Activated gamma-delta T cell treated with Interleukin-2 at 50 U/mL for 16 hours (primary cell): ENCODE results near the gene MCTP2.

ENCODE experiments used
- DNase-seq: peaks from one replicate; pipeline ENCODE4 v3.0.0-alpha.2; 2020

Gene MCTP2

DNA sequence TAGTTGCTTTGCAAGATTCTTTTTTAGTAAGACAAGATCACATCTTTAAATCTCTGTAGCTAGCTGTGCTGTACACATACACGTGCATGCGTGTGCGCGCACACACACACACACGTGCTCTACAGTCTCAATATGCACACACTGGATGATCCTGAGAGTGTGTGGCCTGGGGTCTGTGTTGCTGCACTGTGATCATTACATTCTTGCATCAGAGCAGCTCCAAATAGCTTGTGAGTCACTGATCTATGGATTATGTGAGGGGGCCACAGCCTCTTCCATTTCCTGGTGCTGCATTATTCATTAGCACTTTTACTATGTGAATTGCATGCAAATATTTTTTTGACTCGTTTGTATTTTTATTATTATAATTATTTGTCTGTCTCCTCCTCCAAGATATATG is 34.6 kb downstream of the MCTP2 start:
- no peak for DNase-seq

DNA sequence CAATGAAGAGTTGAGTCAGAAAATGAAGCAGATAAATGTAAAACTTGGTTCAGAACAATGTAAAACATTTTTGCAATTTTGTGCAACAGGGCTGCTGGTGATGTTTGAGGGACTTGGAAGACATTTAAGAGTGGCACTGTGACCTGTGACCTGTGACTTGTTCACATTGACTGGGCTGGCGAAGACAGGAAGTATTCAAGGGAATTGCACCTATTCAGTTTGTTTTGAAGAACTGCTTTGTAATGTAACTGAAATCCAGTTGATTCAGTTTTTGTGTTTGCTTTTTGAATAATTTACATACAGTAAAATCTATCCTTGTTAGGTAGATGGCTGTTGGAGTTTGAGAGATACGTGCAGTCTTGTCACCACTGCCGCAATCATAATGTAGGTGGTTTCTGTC is 35.4 kb downstream of the MCTP2 start:
- no peak for DNase-seq

DNA sequence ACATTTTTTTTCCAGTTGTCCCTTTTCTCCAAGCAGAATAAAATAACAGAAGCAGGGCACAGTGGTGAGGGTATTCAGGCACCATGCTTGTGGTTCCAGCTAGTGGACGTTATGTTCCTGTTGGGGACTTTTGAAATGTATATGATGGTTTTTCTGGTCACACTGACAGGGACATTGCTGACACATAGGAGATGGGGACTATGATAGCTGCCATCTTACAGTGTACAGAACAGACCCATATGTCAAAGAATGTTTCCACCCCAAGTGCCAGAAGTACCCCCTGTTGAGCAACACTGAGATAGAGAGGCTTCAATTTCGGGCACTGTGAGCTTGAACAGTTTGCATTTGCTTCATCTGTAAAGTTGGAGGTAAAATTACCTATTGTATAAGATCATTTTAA is 38.6 kb downstream of the MCTP2 start:
- no peak for DNase-seq

DNA sequence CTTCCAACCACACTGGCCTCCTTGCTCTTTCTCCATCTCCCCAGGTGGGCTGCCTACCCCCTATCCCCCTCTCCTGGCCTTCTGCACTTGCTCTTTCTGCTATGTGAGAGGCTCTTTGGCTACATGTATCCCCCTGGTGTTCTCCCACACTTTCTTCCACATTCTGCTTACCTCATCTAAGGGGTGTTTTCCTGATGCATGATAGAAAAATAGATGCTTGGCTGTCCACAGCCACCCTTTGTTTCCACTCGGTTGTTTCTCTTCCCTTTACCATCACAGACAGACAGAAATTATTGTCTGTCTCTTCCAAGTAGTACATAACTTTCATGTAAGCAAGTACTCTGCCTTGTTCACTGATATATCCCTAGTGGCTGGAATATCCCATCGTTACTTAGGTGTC is 39.2 kb downstream of the MCTP2 start:
- no peak for DNase-seq

DNA sequence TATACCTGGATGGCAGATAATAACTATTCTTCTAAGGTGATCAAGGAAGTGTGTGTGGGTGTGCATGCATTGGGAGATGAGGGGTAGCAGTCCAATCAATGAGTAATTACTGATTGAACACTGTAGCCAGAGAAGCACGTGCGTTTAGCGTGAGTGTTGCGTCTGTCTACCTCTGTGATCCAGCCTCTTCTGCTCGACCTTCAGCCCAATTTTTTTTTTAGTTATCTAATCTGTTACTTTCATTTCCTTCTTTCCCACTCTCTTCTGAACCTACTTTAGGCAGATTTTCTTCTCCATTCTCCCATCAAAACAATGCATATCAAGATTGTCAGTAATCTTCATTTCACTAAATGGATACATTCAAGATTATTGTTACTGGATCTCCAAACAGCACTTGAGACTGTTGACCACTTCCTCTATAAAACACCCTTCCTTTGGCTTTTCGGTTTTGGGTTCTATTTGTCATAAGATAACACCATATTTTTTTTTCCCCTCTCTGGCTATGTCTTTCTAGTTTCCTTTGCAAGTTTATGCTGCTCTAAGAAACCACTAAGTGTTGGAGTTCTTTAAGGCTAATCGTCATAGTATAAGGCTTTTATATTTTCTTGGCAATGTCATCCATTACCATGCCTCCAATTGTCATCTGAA is 41.0 kb downstream of the MCTP2 start:
- no peak for DNase-seq

DNA sequence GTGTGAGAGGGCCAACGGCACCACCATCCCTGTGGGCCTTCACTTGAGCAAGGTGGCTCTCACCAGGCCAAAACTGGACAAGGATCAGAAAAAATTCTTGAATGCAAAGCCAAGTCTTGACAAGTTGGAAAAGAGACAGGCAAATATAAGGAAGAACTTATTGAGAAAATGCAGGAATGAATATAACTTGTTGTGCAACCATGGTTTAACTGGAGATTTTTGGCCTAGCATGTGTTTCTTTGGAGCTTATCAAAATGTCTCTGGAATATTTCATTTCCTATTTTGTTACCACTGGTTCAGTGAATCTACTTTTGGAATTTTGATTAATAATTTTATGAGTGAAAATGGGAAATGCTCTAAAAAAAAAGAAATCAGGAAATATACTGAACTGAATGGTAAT is 42.5 kb downstream of the MCTP2 start:
- no peak for DNase-seq

DNA sequence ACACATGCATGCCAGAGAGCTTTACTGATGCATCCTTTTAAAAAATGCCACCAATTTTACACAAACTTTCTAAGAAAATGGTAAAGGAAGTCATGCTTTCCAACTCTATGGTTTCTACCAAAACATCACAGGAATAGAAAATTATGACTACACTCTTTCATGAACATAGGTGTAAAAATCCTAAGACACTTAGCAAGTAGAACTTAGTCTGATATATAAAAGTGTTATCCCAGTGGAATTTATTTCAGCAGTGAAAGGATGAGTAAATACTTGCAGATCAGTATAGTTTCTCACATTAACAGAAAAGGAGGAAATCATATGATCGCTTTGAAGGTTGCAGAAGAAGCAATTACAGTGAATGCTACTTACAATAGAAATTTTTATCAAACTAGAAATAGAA is 43.4 kb downstream of the MCTP2 start:
- DNase-seq, result no peak

DNA sequence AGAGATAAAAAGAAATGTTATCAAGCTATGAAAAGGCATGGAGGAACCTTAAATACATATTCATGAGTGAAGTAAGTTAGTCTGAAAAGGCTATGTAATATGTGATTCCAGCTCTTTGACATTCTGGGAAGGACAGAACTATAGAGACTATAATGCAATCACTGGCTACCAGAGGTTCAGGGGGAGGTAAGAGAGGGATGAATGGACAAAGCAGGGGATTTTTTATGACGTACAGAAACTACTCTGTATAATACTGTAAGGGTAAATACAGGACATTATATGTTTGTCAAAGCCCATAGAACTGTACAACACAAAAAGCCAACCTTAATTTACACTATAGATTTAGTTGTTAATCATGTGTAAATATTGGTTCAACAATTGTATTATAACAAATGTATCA is 46.1 kb downstream of the MCTP2 start:
- no peak for DNase-seq

DNA sequence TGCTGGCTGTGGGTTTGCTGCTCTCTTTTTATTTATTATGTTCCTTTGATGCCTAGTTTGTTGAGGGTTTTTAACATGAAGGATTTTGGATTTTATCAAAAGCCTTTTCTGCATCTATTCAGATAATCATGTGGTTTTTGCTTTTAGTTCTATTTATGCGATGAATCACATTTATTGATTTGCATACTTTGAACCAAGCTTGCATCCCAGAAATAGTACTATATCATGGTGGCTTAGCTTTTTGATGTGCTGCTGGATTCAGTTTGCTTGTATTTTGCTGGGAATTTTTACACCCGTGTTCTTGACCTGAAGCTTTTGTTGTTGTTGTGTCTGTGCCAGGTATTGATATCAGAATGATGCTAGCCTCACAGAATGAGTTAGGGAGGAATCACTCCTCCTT is 48.4 kb downstream of the MCTP2 start:
- DNase-seq, result no peak

DNA sequence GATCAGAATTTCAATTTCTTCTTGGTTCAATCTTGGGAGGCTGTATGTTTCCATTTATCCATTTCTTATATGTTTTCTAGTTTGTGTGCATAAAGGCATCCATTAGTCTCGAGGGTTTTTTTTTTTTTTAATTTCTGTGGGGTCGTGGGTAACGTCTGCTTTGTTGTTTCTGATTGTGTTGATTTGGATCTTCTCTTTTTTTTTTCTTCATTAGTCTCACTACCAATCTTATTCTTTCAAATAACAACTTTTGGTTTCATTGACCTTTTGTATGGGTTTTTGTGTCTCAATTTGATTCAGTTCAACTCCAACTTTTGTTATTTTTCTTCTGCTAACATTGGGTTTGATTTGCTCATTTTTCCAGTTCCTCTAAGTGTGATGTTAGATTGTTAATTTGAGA is 48.9 kb downstream of the MCTP2 start:
- DNase-seq, result no peak

DNA sequence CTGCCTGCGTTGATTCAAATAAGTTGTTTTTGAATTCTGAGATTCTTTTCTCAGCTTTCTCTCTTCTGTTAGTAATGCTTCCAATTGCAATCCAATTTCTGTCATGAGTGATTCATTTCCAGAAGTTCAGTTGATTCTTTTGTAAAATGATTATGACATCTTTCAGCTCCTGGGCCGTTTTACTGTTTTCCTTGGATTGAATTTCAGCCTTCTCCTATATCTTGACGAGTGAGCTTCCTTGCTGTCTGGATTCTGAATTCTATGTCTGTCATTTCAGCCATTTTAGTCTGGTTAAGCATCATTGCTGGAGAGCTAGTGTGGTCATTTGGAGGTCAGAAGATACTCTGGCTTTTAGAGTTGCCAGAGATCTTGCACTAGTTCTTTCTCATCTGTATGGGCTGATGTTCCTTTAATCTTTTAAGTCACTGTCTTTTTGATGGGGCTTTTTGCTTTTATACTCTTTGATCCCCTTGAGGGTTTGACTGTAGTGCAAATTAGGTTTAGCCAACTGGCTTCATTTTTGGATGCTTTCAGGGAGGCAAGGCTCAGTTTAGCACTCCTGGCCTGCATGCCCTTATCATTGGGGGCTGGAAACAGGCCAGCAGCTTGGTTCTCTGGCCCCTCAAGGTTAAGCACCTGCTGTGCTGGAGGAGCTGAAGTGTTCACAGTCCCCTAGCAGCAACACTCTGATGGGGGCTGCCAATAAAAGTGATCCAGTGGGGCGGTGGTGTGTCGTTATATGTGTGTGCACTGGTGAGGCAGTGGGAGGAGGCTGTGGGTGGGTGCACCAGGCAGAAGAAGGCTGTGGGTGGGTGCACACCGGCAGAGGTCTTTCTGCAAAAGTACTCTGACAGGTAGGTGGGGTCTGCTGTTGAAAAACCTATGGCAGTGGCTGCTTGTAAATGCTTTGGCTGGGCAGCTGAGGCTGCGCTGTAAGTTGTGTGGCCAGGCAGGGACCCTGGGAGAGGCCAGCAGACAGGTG is 51.2 kb downstream of the MCTP2 start:
- no peak for DNase-seq

DNA sequence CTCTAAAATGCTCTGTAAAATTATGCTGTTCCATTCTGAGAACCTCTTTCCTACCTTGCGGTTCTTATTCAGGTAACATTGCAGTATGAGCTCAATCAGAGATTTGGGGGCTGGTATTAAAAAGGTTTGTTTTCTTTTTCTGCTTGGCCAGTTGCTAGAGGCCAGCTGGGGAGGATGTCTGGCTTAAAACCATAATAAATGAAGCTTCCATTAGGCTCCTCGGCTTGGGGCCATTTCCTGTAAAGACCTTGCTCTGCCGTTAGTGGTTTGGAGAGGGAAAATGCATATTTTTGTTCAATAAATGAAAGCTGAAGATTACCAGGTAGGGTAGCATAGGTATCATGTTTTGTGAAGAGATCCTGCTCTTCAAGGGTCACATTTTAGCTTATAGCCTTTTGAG is 55.2 kb downstream of the MCTP2 start:
- no peak for DNase-seq

DNA sequence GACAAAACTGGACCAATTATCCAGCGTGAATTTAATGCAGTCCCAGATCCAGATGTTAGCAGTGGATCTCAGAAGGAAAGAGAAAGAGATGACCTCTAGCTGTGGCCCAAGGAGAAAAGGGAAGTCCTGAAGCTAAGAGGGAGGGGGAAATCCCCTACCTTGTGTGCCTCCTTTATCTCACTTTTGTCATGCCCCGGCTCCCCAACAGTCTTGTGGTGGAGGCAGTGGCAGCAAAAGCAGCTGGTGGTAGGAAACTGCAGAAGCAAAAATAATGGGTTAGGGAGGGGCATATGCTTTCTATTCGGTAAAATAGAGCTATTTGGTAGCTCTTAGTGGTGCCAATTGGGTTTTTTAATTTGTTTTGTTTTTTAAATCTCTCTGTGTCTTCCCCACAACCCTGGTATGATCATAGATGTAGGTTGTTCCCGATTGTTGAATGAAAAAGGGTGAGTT is 56.5 kb downstream of the MCTP2 start:
- DNase-seq, result peak; percentile 39

DNA sequence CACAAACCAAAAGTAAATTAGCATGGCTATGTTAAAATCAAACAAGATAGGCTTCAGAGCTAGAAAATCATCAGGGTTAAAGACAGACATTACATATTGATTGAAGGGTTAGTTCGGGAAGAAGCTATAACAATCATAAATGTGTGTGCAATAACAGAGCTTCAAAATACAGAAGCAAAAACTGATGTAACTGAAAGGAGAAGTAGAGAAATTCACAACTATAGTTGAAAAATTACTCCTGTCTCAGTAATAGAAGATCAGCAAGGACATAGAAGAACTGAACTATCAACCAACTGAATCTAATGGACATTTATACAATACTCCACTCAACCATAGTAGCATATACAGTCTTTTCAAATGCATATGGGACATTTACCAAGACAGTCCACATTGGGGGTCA is 59.4 kb downstream of the MCTP2 start:
- DNase-seq, result no peak

DNA sequence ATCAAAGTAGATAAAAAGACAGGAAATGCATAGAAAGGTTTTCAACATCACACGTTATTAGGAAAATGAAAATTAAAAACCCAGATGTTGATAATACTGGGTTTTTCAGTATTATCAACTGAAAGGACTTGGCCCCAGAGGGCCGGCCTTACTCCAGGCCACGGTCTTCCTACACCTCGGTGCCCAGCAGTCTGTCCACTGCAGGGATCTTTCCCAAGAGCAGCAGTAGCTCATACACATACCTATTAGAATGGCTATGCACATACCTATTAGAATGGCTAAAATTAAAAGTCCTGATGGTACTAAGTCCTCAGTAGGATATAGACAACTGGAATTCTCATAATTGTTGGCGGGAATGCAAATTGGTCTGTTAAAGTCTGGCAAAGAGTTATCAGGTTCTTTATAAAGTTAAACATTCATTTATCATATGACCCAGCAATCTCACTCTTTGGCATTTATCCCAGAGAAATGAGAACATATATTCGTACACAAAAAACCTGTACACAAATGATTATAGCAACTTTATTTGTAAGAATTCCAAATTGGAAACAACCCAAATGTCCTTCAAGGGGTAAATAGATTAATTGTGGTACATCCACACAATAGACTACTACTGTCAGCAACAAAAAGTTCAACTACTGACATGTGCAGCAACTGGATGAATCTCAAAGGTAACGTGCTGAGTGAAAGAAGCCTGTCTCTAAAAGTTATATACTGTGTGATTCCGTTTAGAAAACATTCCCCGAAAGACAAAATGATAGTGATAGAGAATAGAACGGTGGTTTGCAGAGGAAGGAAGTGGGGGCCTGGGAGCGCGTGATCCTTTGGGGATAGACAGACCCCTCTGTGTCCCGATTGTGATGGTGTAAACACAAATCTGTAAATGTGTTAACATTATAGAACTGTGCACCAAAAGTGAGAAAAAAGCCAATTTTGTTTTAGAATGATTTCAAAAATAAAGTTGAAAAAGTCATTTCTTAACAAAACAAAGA is 62.3 kb downstream of the MCTP2 start:
- no peak for DNase-seq

DNA sequence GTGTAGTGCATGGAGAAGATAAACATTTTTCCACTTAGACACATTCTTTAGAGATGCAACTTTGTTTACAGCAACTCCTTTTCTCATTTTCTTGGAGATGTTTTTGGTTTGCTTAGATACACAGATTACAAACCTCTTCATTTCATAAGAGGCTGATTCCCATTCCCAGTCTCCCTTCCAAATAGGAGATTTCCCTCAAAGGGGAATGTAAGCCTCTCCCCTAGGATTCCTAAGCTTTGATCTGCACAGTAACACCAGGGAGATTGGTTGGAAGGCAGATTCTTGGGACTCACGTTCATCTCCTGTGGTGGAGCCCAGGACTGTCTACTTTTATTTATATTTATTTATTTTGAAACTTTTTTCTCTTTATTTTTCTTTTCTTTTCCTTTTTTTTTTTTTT is 63.2 kb downstream of the MCTP2 start:
- no peak for DNase-seq

DNA sequence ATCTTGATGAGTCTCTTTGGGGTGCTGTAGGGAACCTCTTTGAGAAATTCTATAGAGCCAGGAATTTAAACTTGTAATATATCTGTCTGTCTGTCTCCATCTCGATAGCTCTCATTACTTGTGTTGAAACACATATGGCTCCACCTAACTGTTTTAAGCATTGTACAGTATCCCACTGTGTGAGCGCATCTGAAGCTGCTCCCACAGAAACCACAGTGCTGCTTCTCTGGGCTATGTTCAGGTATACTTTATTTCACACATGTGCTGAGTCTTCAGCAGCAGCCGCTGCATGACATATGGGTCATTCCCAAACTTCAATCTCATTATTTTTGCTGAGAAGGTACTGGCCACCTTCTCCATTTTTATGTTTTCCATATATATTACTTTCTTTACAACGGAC is 63.9 kb downstream of the MCTP2 start:
- DNase-seq, result no peak

DNA sequence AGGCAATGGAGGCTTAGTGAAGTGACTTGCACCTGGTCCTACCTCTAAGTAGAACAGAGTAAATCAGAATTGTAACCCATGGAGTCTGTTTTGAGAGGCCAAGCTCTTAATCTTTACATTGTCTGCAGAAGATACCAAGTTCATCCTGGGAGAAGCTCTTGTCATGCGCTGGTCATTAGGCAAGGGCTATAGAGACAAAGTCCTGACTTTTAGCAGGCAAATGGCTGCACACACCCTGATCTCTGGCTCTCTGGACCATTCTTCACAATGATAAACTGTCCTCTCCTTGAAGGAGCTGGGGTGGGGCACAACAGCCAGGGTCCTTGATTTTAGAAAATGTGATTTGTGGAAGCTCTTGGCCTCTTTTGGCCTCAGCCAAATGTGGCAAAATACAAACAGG is 65.4 kb downstream of the MCTP2 start:
- DNase-seq, result no peak

DNA sequence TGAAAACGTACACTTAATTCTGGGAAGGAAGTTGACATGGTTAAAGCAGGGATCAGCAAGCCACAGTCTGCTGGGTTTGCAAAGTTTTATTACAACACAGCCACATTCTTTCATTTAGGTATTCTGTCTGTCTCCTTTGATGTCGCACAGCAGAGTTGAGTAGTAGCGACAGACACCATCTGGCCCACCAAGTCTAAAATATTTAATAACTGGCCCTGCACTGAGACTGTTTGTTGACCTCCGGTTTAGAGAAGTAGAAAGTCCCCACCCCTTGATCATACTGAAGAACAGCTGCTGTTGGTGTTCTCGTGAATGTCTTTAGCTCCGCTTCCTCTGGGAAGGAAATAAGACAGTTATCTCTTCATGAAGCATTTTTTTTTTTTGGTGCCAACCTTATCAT is 66.2 kb downstream of the MCTP2 start:
- DNase-seq, result no peak

DNA sequence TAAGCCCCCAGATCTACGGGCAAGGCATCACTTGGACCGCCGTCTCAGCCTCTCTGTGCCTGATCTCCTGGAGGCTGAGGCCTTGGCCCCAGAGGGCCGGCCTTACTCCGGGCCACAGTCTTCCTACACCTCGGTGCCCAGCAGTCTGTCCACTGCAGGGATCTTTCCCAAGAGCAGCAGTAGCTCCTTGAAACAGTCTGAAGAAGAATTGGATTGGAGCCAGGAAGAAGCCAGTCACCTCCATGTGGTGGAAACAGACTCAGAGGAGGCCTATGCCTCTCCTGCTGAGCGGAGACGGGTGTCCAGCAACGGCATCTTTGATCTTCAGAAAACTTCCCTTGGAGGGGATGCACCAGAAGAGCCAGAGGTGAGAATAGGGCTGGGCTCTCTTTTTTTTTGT is 67.0 kb downstream of the MCTP2 start:
- DNase-seq, result no peak

DNA sequence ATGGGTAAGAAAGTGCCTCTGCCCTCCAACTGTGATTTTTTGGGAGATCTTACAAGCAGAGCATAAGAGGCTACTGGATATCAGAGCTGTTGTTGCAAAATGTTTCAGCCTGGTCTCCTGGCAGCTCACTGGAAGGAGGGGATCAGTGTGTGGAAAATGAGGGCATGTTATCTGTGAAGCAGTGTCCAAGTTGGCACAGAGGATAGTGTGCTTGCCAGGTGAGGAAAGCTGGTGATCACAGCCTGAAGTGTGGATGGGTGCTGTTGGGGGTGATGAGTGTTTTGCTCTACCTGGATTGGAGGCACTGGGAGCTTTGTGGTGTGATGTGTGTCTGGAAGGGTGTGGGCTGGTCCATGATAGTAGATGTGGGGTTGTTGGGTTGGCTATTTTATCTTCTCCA is 69.3 kb downstream of the MCTP2 start:
- no peak for DNase-seq

DNA sequence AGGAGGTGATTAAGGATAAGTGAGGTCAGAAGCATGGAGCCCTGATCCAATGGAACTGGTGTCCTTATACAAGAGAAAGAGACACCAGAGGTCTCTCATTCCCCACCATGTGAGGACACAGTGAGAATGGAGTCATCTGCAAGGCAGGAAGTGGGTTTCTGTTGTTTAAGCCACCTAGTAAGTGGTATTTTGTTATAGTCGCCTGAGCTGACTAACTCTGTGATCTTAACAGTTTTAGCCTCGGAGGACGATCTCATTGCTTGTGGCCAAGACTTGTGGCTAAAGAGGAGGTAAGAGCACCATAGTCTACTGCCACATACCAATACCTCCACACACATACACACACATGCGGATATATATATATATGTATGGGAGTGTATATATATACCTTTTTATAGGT is 73.8 kb downstream of the MCTP2 start:
- DNase-seq, result peak; percentile 31
